Astrocyte of the spinal cord (primary cell): ENCODE results near the gene TNKS2.

ENCODE experiments used
- DNase-seq: peaks from one replicate; pipeline ENCODE4 v3.0.0; 2011; ENCODE audit warnings: low read depth, low spot score
- H3K4me3 ChIP-seq: 2 replicates; pipeline ENCODE4 v1.5.1; 2011; ENCODE audit warnings: low read depth, mild to moderate bottlenecking, low read length, moderate library complexity
- in situ Hi-C: cut with HindIII; loops from 2 replicates; pipeline ENCODE4 v1.10.0; 2017; ENCODE audit warnings: low sequenced_read_pairs
- TF ChIP-seq, protein P1 (sequence below): IDR thresholded peaks from 2 replicates; pipeline ENCODE4 v1.5.1; 2012; ENCODE audit warnings: low read depth, mild to moderate bottlenecking, low read length, inconsistent platforms

TNKS2 gene

DNA sequence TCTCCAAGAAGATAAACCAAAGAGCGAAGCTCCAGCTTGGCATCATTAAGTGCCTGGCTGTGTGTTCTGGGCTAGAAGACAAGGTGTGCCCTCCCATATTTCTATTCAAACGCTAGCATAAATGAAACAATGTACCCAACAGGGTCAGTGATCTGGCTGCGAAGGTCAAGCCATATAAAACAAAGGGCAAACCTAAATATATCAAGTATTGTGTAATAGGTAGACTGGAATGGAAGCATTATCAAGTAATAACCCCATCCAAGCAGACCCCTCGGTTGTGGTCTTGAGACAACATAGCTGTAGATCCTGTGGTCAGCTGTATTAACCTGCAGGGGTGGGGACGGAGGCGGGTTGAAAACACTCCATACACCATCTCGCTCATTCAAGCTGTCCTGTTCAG is 31.6 kb upstream of the TNKS2 start:
- in situ Hi-C loops: no loop called here
- no peak overlapping the region for H3K4me3 ChIP-seq
- DNase-seq: no peak
- TF ChIP-seq, protein P1, sequence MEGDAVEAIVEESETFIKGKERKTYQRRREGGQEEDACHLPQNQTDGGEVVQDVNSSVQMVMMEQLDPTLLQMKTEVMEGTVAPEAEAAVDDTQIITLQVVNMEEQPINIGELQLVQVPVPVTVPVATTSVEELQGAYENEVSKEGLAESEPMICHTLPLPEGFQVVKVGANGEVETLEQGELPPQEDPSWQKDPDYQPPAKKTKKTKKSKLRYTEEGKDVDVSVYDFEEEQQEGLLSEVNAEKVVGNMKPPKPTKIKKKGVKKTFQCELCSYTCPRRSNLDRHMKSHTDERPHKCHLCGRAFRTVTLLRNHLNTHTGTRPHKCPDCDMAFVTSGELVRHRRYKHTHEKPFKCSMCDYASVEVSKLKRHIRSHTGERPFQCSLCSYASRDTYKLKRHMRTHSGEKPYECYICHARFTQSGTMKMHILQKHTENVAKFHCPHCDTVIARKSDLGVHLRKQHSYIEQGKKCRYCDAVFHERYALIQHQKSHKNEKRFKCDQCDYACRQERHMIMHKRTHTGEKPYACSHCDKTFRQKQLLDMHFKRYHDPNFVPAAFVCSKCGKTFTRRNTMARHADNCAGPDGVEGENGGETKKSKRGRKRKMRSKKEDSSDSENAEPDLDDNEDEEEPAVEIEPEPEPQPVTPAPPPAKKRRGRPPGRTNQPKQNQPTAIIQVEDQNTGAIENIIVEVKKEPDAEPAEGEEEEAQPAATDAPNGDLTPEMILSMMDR: no peak

DNA sequence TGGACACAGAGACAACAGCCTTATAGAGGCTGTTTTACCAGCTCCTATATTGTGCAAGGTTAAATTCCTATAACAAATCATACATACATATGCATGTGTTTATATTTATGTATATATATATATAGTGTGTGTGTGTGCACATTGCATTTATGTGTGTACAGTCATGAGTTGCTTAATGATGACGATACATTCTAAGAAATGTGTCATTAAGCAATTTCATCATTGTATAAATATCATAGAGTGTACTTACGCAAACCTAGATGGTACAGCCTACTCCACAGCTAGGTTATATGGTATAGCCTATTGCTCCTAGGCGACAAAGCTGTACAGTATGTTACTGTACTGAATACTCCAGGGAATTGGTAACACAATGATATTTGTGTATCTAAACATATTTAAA is 30.1 kb upstream of the TNKS2 start:
- TF ChIP-seq, protein P1: no peak
- no peak overlapping the region for H3K4me3 ChIP-seq
- no peak for DNase-seq
- in situ Hi-C loops: no loop called here

DNA sequence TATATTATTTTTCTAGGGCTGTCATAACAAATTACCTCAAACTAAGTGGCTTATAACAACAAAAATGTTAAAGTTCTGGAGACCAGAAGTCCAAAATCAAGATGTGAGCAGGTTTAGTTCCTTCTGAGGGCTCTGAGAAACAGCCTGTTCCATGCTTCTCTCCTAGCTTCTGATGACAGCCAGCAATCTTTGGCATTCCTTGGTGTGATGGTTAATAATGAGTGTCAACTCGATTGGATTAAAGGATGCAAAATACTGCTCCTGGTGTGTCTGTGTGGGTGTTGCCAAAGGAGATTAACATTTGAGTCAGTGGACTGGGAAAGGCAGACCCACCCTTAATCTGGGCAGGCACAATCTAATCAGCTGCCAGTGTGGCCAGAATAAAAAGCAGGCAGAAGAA is 26.3 kb upstream of the TNKS2 start:
- in situ Hi-C loops: no loop called here
- no peak for DNase-seq
- no peak overlapping the region for H3K4me3 ChIP-seq
- TF ChIP-seq, protein P1: no peak

DNA sequence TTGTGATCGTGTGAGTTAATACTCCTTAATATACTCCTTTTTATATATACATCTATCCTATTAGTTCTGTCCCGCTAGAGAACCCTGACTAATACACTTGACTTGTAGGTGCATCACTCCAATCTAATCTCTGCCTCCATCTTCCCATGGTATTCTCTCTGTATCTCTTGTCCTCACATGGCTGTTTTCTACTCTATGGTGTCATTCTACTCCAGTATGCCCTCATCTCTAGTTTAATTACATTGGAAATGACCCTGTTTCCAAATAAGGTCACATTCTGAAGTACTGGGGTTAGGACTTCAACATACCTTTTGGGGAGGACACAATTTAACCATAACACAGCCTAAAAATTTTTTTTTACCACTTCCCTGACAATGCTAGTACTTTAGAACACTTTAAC is 25.8 kb upstream of the TNKS2 start:
- no peak overlapping the region for H3K4me3 ChIP-seq
- in situ Hi-C loops: no loop called here
- DNase-seq: no peak
- TF ChIP-seq, protein P1: no peak

DNA sequence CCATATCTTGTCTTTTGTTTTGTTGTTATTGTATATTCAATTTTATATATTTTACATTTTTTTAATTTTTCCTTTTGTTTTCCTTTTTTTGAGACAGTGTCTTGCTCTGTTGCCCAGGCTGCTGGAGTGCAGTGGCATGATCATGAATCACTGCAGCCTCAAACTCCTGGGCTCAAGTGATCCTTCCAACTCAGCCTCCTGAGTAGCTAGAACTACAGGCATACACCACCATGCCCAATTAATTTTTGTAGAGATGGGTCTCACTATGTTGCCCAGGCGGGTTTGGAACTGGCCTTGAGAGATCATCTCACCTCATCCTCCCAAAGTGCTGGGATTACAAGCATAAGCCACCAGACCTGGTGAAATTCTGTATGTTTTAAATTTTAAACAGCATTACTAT is 25.4 kb upstream of the TNKS2 start:
- no peak for DNase-seq
- TF ChIP-seq, protein P1: no peak
- no peak overlapping the region for H3K4me3 ChIP-seq
- in situ Hi-C loops: no loop called here

DNA sequence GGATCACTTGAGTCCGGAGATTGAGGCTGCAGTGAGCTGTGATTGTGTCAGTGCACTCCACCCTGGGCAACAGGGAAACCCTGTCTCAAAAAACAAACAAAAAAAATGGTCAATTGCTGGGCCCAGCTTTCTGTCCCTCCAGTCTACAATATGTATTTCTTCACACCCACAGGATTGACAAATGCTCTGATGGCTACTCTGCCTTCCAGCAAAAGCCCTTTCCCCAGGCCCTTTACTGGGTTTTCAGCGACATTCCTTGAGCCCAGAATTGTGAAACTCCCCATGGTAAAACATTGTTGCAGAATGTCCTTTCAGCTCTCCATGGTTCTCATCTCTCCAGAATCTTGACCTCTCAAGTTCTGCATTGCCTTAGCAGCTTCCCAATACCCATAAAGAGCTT is 23.7 kb upstream of the TNKS2 start:
- TF ChIP-seq, protein P1: no peak
- no peak for DNase-seq
- in situ Hi-C loops: no loop called here
- no peak overlapping the region for H3K4me3 ChIP-seq

DNA sequence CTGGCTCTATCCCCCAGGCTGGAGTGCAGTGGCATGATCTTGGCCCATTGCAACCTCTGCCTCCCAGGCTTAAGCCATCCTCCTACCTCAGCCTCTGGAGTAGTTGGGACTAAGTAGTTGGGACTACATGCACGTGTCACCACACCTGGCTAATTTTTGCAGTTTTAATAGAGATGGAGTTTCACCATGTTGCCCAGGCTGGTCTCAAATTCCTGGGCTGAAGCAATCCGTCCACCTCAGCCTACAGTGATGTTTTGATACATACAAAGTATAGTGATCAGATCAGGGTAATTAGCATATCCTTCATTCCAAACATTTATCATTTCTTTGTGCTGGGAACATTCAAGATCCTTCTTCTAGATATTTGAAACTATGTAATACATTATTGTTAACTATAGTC is 22.5 kb upstream of the TNKS2 start:
- in situ Hi-C loops: no loop called here
- TF ChIP-seq, protein P1: no peak
- no peak overlapping the region for H3K4me3 ChIP-seq
- no peak for DNase-seq
